A549 (cell line): Measurements from ENCODE around the gene KRT3. TPM values are rescaled to one million over a fixed set of nuclear protein-coding genes. Genes with fewer than 3 reads are reported as not detected.

ENCODE experiments used
- ATAC-seq, 2 experiments: fragments of 200-7000 bp in 1 of 2; fragments of >200 bp in 1 of 2; cut with Nextera tagmentation in 1 of 2; cut with Tn5 transposase in 1 of 2; 3 replicates each; pipeline versions ENCODE4 v1.8.0 to v1.9.1; 2018 to 2020; ENCODE audit warnings: mild to moderate bottlenecking in 1 of 2, moderate library complexity in 1 of 2
- CTCF ChIA-PET: fragments of 300-600 bp; sonication (Branson Sonifier 250); formaldehyde crosslinking; extraction: SDS; loops from one replicate; lab custom pipeline; 2021; ENCODE audit warnings: antibody characterized with exemption, inconsistent platforms; lab: Yijun Ruan, JAX
- POLR2A ChIA-PET: fragments of 350-600 bp; formaldehyde crosslinking; extraction: SDS; loops from one replicate; lab custom pipeline; 2021; ENCODE audit warnings: antibody characterized with exemption, inconsistent platforms; lab: Yijun Ruan, JAX
- DNase-seq, 2 experiments: peaks; one replicate each; pipeline versions ENCODE4 v3.0.0 to v3.0.0-alpha.2; 2011 to 2016; ENCODE audit warnings: low read depth in 1 of 2, low spot score in 1 of 2
- FAIRE-seq: peaks from 2 replicates; lab custom pipeline; 2011; peaks lifted over from hg19 to GRCh38; lab: Jason Lieb, UNC
- H3K27ac ChIP-seq, 2 experiments: fragments of >200 bp; sonication (Bioruptor Twin); formaldehyde crosslinking; 3 replicates each; pipeline ENCODE4 v1.5.1; 2016 to 2017
- H3K4me1 ChIP-seq: fragments of >200 bp; sonication (Bioruptor Twin); formaldehyde crosslinking; 3 replicates; pipeline ENCODE4 v1.6.1; 2016
- H3K4me2 ChIP-seq: fragments of >200 bp; sonication (Bioruptor Twin); formaldehyde crosslinking; 3 replicates; pipeline ENCODE4 v1.6.1; 2016
- H3K4me3 ChIP-seq: fragments of >200 bp; sonication (Bioruptor Twin); formaldehyde crosslinking; 3 replicates; pipeline ENCODE4 v1.5.1; 2016
- H3K9me3 ChIP-seq: fragments of >200 bp; sonication (Bioruptor Twin); formaldehyde crosslinking; 3 replicates; pipeline ENCODE4 v1.6.1; 2016
- CBX2 ChIP-seq: fragments of 200-600 bp; sonication (generic); IDR thresholded peaks from 2 replicates; pipeline ENCODE4 v1.6.1; 2016; ENCODE audit warnings: low read depth, mild to moderate bottlenecking, borderline replicate concordance
- CEBPB ChIP-seq, 2 experiments: fragments of >200 bp in 1 of 2; sonication (Bioruptor Twin) in 1 of 2; formaldehyde crosslinking in 1 of 2; IDR thresholded peaks; 2 replicates each; pipeline ENCODE4 v1.6.1; 2012 to 2016
- CHD4 ChIP-seq: fragments of 200-600 bp; sonication (generic); IDR thresholded peaks from 2 replicates; pipeline ENCODE4 v1.6.1; 2016; ENCODE audit warnings: antibody characterized with exemption, mild to moderate bottlenecking, borderline replicate concordance
- EHMT2 ChIP-seq: fragments of 200-600 bp; sonication (generic); IDR thresholded peaks from 2 replicates; pipeline ENCODE4 v1.6.1; 2016; ENCODE audit warnings: antibody characterized with exemption, low read depth, mild to moderate bottlenecking, moderate library complexity
- EP300 ChIP-seq, 2 experiments: fragments of >200 bp; sonication (Bioruptor Twin); formaldehyde crosslinking; IDR thresholded peaks; 2 replicates in 1 of 2; 3 replicates in 1 of 2; pipeline ENCODE4 v1.6.1; 2016 to 2017
- ESRRA ChIP-seq: fragments of 150-350 bp; IDR thresholded peaks from 2 replicates; pipeline ENCODE4 v1.6.1; 2014; ENCODE audit warnings: mild to moderate bottlenecking, low read length, borderline replicate concordance
- FOSL2 ChIP-seq, 2 experiments: fragments of 450-650 bp in 1 of 2; fragments of >200 bp in 1 of 2; sonication (Bioruptor Twin) in 1 of 2; formaldehyde crosslinking; IDR thresholded peaks; 2 replicates each; pipeline versions ENCODE4 v1.5.0 to v1.6.1; 2016 to 2020; ENCODE audit warnings: mild to moderate bottlenecking in 1 of 2, moderate library complexity in 1 of 2
- FOXS1 ChIP-seq: fragments of 250-450 bp; sonication (Bioruptor Pico); IDR thresholded peaks from 2 replicates; pipeline ENCODE4 v1.5.0; 2020; ENCODE audit warnings: mild to moderate bottlenecking, moderate library complexity
- GATA3 ChIP-seq: IDR thresholded peaks from 2 replicates; pipeline ENCODE4 v1.6.1; 2012; ENCODE audit warnings: borderline replicate concordance
- HOXB13 ChIP-seq: fragments of 250-450 bp; sonication (Bioruptor Pico); IDR thresholded peaks from 2 replicates; pipeline ENCODE4 v1.5.0; 2020; ENCODE audit warnings: low read depth, mild to moderate bottlenecking, moderate library complexity
- HOXB5 ChIP-seq: fragments of 250-450 bp; sonication (Bioruptor Pico); IDR thresholded peaks from 2 replicates; pipeline ENCODE4 v1.5.0; 2020; ENCODE audit warnings: mild to moderate bottlenecking, moderate library complexity
- MAZ ChIP-seq: fragments of 150-350 bp; IDR thresholded peaks from 2 replicates; pipeline ENCODE4 v1.6.1; 2014; ENCODE audit warnings: antibody characterized with exemption, low read depth, low read length, borderline replicate concordance
- MYC ChIP-seq: IDR thresholded peaks from 2 replicates; pipeline ENCODE4 v1.6.1; 2012; ENCODE audit warnings: mild to moderate bottlenecking, inconsistent platforms, low read length, improper control_type of control experiment, borderline replicate concordance
- NFE2L2 ChIP-seq: fragments of 150-350 bp; conservative IDR thresholded peaks from 2 replicates; pipeline ENCODE4 v1.6.1; 2014; ENCODE audit warnings: low read length
- NPAS2 ChIP-seq: fragments of 250-450 bp; sonication (Bioruptor Pico); IDR thresholded peaks from 2 replicates; pipeline ENCODE4 v1.8.0; 2022; ENCODE audit warnings: mild to moderate bottlenecking, moderate library complexity, borderline replicate concordance
- NR3C1 ChIP-seq: fragments of >200 bp; sonication (Bioruptor Twin); formaldehyde crosslinking; IDR thresholded peaks from 3 replicates; pipeline ENCODE4 v1.6.1; 2017
- PHF8 ChIP-seq: fragments of 200-600 bp; sonication (generic); IDR thresholded peaks from 2 replicates; pipeline ENCODE4 v1.6.1; 2016; ENCODE audit warnings: low read depth, mild to moderate bottlenecking, antibody characterized with exemption, moderate library complexity, borderline replicate concordance
- RFX5 ChIP-seq: fragments of 450-650 bp; IDR thresholded peaks from 2 replicates; pipeline ENCODE4 v1.7.1; 2014; ENCODE audit warnings: antibody characterized with exemption, mild to moderate bottlenecking, moderate library complexity
- RNF2 ChIP-seq: fragments of 200-600 bp; sonication (generic); IDR thresholded peaks from 2 replicates; pipeline ENCODE4 v1.6.1; 2016; ENCODE audit warnings: low read depth, mild to moderate bottlenecking, antibody characterized with exemption, moderate library complexity, borderline replicate concordance
- SMC3 ChIP-seq: fragments of >200 bp; sonication (Bioruptor Twin); formaldehyde crosslinking; IDR thresholded peaks from 3 replicates; pipeline ENCODE4 v1.6.1; 2018; ENCODE audit warnings: inconsistent platforms
- SREBF2 ChIP-seq: fragments of 450-650 bp; IDR thresholded peaks from 2 replicates; pipeline ENCODE4 v1.6.1; 2014; ENCODE audit warnings: mild to moderate bottlenecking, moderate library complexity
- TFCP2L1 ChIP-seq: fragments of 250-450 bp; sonication (Bioruptor Pico); IDR thresholded peaks from 2 replicates; pipeline ENCODE4 v1.5.0; 2021; ENCODE audit warnings: mild to moderate bottlenecking
- ZFP36 ChIP-seq: fragments of 450-650 bp; IDR thresholded peaks from 2 replicates; pipeline ENCODE4 v1.6.1; 2014; ENCODE audit warnings: borderline replicate concordance; ENCODE audit not compliant: partially characterized antibody
- ZNF302 ChIP-seq: fragments of 250-450 bp; sonication (Bioruptor Pico); IDR thresholded peaks from 2 replicates; pipeline ENCODE4 v1.9.0; 2021; ENCODE audit warnings: inconsistent platforms, mild to moderate bottlenecking, moderate library complexity
- WGBS: methylation state at CpG from one replicate; pipeline ENCODE4 v1.1.6; 2017; ENCODE audit errors: missing lambda C conversion rate; 5-methylcytosine and 5-hydroxymethylcytosine counted together
- polyA plus RNA-seq, 4 experiments: library from polyadenylated mRNA; depleted of rRNA in 3 of 4; stranded (reverse); fragments of >200 nt; fragmentation: RNase III in 1 of 4; extraction: RNeasy Plus Mini Kit Qiagen cat#74134 plus additional on column Dnase treatment in 1 of 4; gene quantifications; 2 replicates in 3 of 4; 3 replicates in 1 of 4; pipeline ENCODE4 v1.2.3, GENCODE V29; 2011 to 2017
- TF ChIP-seq, protein P1 (sequence below): fragments of 200-600 bp; sonication (generic); IDR thresholded peaks from 2 replicates; pipeline ENCODE4 v1.6.1; 2016; ENCODE audit warnings: antibody characterized with exemption, mild to moderate bottlenecking, moderate library complexity
- TF ChIP-seq, protein P2 (sequence below): fragments of 450-650 bp; IDR thresholded peaks from 2 replicates; pipeline ENCODE4 v1.6.1; 2014; ENCODE audit warnings: antibody characterized with exemption
- TF ChIP-seq, protein P3 (sequence below): fragments of >200 bp; sonication (Bioruptor Twin); formaldehyde crosslinking; IDR thresholded peaks from 2 replicates; pipeline ENCODE4 v1.6.1; 2016
- TF ChIP-seq, protein P4 (sequence below): IDR thresholded peaks from 2 replicates; pipeline ENCODE4 v1.6.1; 2012

Gene KRT3
- polyA plus RNA-seq, 2 of the 4 experiments (the other 2 are of a cell fraction): 0.04 to 0.06 TPM

DNA sequence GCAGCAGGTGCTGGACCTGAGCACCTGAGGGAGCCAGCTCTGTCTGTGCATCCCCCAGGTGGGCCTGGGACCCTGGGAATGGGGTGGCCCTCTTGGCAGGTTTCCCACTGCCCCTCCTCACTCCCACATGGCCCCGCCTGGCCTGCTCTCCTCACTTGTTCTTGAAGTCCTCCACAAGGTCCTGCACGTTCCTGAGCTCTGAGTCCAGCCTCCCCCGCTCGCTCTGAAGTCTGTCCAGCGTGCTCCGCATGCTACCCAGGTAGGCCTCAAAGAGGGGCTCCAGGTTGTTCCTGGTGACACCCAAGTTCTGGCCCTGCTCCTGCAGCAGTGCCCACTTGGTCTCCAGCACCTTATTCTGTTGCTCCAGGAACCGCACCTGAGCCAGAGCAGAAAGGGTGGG, 35.3 kb upstream of the KRT3 start:
- ATAC-seq (no peak), FAIRE-seq (no peak), DNase-seq (no peak)
- 92% methylated on average over 7 of the region's 7 CpGs for WGBS
- Histone ChIP-seq H3K4me2 (no peak overlapping the region), H3K27ac (no peak overlapping the region), H3K9me3 (no peaks in the 10 kb centered on the region), H3K4me1 (peaks cover 12% of the 10 kb centered on the region; the same call in 2 of the 3 replicates), H3K4me3 (no peak overlapping the region)
- CTCF ChIA-PET: interaction anchor here (0.6 to 1.0 kb wide), 5 partner anchors 26 to 936 kb away, joined by 3 to 4 read pairs (median 3); no protein-coding TSS in a partner anchor
- TF ChIP-seq CEBPB (IDR thresholded peaks at IDR 0.05) (no peak), ZNF302 (CRISPR knock-in tag) (no peak), HOXB13 (no peak), MAZ (no peak), RNF2 (no peak), FOSL2 (IDR thresholded peaks at IDR 0.05) (no peak), FOSL2 (CRISPR knock-in tag; IDR thresholded peaks at IDR 0.05) (no peak), NPAS2 (CRISPR knock-in tag) (no peak), HOXB5 (no peak), TFCP2L1 (no peak), ZFP36 (no peak), GATA3 (no peak), NFE2L2 (no peak), CHD4 (no peak), RFX5 (no peak)
- TF ChIP-seq, protein P1, sequence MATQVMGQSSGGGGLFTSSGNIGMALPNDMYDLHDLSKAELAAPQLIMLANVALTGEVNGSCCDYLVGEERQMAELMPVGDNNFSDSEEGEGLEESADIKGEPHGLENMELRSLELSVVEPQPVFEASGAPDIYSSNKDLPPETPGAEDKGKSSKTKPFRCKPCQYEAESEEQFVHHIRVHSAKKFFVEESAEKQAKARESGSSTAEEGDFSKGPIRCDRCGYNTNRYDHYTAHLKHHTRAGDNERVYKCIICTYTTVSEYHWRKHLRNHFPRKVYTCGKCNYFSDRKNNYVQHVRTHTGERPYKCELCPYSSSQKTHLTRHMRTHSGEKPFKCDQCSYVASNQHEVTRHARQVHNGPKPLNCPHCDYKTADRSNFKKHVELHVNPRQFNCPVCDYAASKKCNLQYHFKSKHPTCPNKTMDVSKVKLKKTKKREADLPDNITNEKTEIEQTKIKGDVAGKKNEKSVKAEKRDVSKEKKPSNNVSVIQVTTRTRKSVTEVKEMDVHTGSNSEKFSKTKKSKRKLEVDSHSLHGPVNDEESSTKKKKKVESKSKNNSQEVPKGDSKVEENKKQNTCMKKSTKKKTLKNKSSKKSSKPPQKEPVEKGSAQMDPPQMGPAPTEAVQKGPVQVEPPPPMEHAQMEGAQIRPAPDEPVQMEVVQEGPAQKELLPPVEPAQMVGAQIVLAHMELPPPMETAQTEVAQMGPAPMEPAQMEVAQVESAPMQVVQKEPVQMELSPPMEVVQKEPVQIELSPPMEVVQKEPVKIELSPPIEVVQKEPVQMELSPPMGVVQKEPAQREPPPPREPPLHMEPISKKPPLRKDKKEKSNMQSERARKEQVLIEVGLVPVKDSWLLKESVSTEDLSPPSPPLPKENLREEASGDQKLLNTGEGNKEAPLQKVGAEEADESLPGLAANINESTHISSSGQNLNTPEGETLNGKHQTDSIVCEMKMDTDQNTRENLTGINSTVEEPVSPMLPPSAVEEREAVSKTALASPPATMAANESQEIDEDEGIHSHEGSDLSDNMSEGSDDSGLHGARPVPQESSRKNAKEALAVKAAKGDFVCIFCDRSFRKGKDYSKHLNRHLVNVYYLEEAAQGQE: no peak
- POLR2A ChIA-PET: no interaction called here

DNA sequence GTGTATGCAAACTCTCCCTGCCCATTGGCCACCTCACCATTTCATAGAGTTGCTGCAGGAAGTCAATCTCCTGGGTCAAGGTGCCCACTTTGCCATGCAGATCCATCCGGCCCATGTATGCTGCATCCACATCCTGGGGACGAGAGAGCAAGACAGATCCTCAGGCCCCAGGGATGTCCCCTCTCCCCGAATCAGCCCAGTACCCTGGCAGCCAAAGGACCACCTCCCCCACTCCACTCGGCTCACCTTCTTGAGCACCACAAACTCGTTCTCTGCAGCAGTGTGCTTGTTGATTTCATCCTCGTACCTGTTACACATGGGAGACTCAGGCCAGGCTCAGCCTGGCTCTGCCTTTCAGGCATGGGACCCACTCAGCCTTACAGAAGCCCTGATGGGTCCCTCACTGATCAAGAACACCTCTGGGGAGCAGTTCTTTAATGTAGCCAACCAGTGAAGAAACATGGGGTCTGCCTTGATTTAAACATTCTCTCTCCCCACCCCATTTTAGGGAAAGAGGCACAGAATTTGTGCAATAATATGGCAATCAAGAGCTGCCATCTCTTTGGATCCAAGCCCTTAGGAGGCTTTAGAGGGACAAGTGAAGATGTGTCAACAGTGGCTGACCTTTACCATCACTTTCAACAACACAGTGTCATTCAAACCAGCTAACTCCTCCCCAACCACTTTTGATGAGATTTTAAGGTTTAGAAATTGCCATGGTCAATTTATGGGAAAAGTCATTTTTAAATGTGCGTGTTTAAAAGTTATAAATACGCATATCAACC, 34.3 kb upstream of the KRT3 start:
- POLR2A ChIA-PET: no interaction called here
- CTCF ChIA-PET: interaction anchor here (1.0 to 1.5 kb wide), 2 partner anchors 12 to 49 kb away, joined by 3 to 5 read pairs; no protein-coding TSS in a partner anchor
- no peaks in the 10 kb centered on the region for H3K9me3 ChIP-seq
- peaks cover 9% of the 10 kb centered on the region; the same call in 2 of the 3 replicates for H3K4me1 ChIP-seq
- FAIRE-seq: no peak
- DNase-seq: no peak
- WGBS: 75% methylated on average over 8 of the region's 8 CpGs
- TF ChIP-seq SMC3 (no peak), EP300 (IDR thresholded peaks at IDR 0.05) (no peak), SREBF2 (no peak), NFE2L2 (no peak), NR3C1 (no peak), RNF2 (no peak), MYC (no peak), CBX2 (no peak), FOXS1 (no peak), PHF8 (no peak), ESRRA (no peak), EHMT2 (no peak)
- TF ChIP-seq, protein P2, sequence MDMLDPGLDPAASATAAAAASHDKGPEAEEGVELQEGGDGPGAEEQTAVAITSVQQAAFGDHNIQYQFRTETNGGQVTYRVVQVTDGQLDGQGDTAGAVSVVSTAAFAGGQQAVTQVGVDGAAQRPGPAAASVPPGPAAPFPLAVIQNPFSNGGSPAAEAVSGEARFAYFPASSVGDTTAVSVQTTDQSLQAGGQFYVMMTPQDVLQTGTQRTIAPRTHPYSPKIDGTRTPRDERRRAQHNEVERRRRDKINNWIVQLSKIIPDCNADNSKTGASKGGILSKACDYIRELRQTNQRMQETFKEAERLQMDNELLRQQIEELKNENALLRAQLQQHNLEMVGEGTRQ: no peak
- TF ChIP-seq, protein P3, sequence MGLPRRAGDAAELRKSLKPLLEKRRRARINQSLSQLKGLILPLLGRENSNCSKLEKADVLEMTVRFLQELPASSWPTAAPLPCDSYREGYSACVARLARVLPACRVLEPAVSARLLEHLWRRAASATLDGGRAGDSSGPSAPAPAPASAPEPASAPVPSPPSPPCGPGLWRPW: no peak
- TF ChIP-seq, protein P4, sequence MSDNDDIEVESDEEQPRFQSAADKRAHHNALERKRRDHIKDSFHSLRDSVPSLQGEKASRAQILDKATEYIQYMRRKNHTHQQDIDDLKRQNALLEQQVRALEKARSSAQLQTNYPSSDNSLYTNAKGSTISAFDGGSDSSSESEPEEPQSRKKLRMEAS: no peak
- no peak overlapping the region for H3K4me3 ChIP-seq
- H3K27ac ChIP-seq: no peak overlapping the region
- ATAC-seq: no peak
- H3K4me2 ChIP-seq: no peak overlapping the region
